Spleen (tissue), 11 donors: ENCODE results near the gene RMDN3. TPM values are rescaled to one million over a fixed set of nuclear protein-coding genes. Genes with fewer than 3 reads are reported as not detected.

Experiments
- DNase-seq: peaks from one replicate; pipeline ENCODE4 v3.0.0-alpha.2; 2020
- H3K27ac ChIP-seq, 8 donors: fragments of 200-600 bp; sonication (generic) in 7 of 8; 1 replicate in 4 of 8; 2 replicates in 4 of 8; pipeline versions ENCODE4 v1.5.0 to v1.8.0; 2016 to 2021; ENCODE audit warnings: inconsistent platforms in 4 of 8, mild to moderate bottlenecking in 4 of 8, moderate library complexity in 1 of 8
- H3K27me3 ChIP-seq, 7 donors: fragments of 200-600 bp; sonication (generic) in 6 of 7; replicated peaks in 1 of 7; 1 replicate in 4 of 7; 2 replicates in 3 of 7; pipeline versions ENCODE4 v1.5.0 to v1.8.0; 2016 to 2021; ENCODE audit warnings: inconsistent platforms in 3 of 7, mild to moderate bottlenecking in 1 of 7
- H3K36me3 ChIP-seq, 6 donors: fragments of 200-600 bp; sonication (generic) in 5 of 6; 1 replicate in 4 of 6; 2 replicates in 2 of 6; pipeline versions ENCODE4 v1.5.0 to v1.8.0; 2016 to 2021; ENCODE audit warnings: inconsistent platforms in 2 of 6
- H3K4me1 ChIP-seq, 6 donors: fragments of 200-600 bp; sonication (generic) in 5 of 6; 1 replicate in 3 of 6; 2 replicates in 3 of 6; pipeline versions ENCODE4 v1.5.0 to v1.8.0; 2016 to 2021; ENCODE audit warnings: inconsistent platforms in 3 of 6
- H3K4me3 ChIP-seq, 8 donors: fragments of 200-600 bp; sonication (generic) in 7 of 8; 1 replicate in 4 of 8; 2 replicates in 4 of 8; pipeline versions ENCODE4 v1.5.0 to v1.8.0; 2016 to 2021; ENCODE audit warnings: inconsistent platforms in 4 of 8, mild to moderate bottlenecking in 4 of 8, moderate library complexity in 2 of 8
- H3K9me3 ChIP-seq, 8 donors: fragments of 200-600 bp; sonication (generic) in 7 of 8; 1 replicate in 4 of 8; 2 replicates in 4 of 8; pipeline versions ENCODE4 v1.5.0 to v1.8.0; 2016 to 2021; ENCODE audit warnings: inconsistent platforms in 4 of 8
- POLR2A ChIP-seq, 3 donors: fragments of 450-650 bp; IDR thresholded peaks; one replicate each; pipeline ENCODE4 v1.5.1; 2017; ENCODE audit warnings: antibody characterized with exemption in 3 of 3, mild to moderate bottlenecking in 1 of 3
- POLR2AphosphoS5 ChIP-seq, 3 donors: sonication (generic); formaldehyde crosslinking; IDR thresholded peaks; one replicate each; pipeline ENCODE4 v1.5.1; 2017; ENCODE audit warnings: antibody characterized with exemption in 3 of 3
- WGBS, 5 donors: extraction: QIAGEN DNeasy Blood & Tissue Kit in 3 of 5; methylation state at CpG; one replicate each; pipeline versions ENCODE4 v1.1.5 to v1.1.7; 2013 to 2018; 5-methylcytosine and 5-hydroxymethylcytosine counted together
- intact Hi-C: fragments of 100-400 bp; cut with DNase I; formaldehyde crosslinking; loops from one replicate; pipeline ENCODE4 v1.15.0; 2023; ENCODE audit warnings: low total_unique reads
- polyA plus RNA-seq, 3 donors: library from polyadenylated mRNA; stranded (reverse); fragments of 200-250 nt; gene quantifications; one replicate each; pipeline ENCODE4 v1.2.1, GENCODE V29; 2013
- total RNA-seq, 7 donors: library from RNA; depleted of rRNA in 3 of 7; stranded (reverse); fragments of >200 nt in 3 of 7; fragmentation: NEBNext Ultra II Directional in 4 of 7; extraction: Animal tissue kit (Norgen Biotek cat#: 25700) in 4 of 7; gene quantifications; one replicate each; pipeline versions ENCODE4 v1.1.0 to v1.2.1, GENCODE V29; 2016 to 2021
- TF ChIP-seq, protein P1 (sequence below), 11 experiments: fragments of 200-600 bp in 7 of 11; fragments of 450-650 bp in 4 of 11; sonication (generic) in 4 of 11; IDR thresholded peaks in 8 of 11; conservative IDR thresholded peaks in 3 of 11; 1 replicate in 7 of 11; 2 replicates in 4 of 11; pipeline versions ENCODE4 v1.4.0 to v1.8.0; 2016 to 2021; ENCODE audit warnings: antibody characterized with exemption in 11 of 11, inconsistent platforms in 4 of 11, mild to moderate bottlenecking in 1 of 11
- donor health status: healthy with polysubstance abuse.
- donor health status: DM: no; HTN: no; CAD: no; lungs with moderate emphysema.
- donor health status: DM: no; HTN: no; CAD: no.
- donor health status: Bipolar disorder and iron deficiency.
- donor health status: healthy.
- donor health status: DM: no; HTN: no; CAD: no.
- donor health status: DM: yes; HTN: yes; CAD: no.

Gene RMDN3
- total and polyA plus RNA-seq, 10 donors = 13.0 to 32.2 (median 23.2) TPM

DNA sequence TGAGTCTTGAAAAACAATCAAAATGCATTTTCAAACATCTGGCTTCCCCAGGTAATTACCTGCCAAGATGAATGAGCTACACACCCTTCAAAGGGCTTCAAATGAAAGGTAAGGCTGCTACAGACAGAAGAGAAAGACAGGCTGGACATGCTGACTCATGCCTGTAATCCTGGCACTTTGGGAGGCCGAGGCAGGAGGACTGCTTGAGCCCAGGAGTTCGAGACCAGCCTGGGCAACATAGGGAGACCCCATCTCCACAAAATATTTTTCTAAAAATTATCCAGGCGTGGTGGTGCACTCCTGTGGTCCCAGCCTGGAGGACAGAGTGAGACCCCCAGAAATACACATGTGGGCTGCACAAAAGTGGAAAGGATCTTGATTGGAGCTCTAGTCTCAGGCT is 37.3 kb upstream of the RMDN3 start:
- Histone ChIP-seq H3K27me3 (no peaks in the 10 kb centered on the region), H3K4me3 (no peak overlapping the region), H3K36me3 (peaks cover 0 to 29% (median 7%) of the 10 kb centered on the region in 6 donors), H3K4me1 (peaks cover 0 to 71% (median 34%) of the 10 kb centered on the region in 6 donors), H3K9me3 (no peaks in the 10 kb centered on the region), H3K27ac (no peak overlapping the region)
- intact Hi-C loops = no loop called here
- TF ChIP-seq POLR2AphosphoS5 (IDR thresholded peaks at IDR 0.05) (no peak), POLR2A (IDR thresholded peaks at IDR 0.05) (no peak)
- TF ChIP-seq, protein P1, sequence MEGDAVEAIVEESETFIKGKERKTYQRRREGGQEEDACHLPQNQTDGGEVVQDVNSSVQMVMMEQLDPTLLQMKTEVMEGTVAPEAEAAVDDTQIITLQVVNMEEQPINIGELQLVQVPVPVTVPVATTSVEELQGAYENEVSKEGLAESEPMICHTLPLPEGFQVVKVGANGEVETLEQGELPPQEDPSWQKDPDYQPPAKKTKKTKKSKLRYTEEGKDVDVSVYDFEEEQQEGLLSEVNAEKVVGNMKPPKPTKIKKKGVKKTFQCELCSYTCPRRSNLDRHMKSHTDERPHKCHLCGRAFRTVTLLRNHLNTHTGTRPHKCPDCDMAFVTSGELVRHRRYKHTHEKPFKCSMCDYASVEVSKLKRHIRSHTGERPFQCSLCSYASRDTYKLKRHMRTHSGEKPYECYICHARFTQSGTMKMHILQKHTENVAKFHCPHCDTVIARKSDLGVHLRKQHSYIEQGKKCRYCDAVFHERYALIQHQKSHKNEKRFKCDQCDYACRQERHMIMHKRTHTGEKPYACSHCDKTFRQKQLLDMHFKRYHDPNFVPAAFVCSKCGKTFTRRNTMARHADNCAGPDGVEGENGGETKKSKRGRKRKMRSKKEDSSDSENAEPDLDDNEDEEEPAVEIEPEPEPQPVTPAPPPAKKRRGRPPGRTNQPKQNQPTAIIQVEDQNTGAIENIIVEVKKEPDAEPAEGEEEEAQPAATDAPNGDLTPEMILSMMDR (IDR thresholded peaks at IDR 0.05 in 8 of 11, conservative IDR thresholded peaks at IDR 0.05 in 3 of 11) = no peak
- 82 to 100% (median 93%) methylated on average over 3 of the region's 3 CpGs for WGBS, 5 donors
- DNase-seq = no peak

DNA sequence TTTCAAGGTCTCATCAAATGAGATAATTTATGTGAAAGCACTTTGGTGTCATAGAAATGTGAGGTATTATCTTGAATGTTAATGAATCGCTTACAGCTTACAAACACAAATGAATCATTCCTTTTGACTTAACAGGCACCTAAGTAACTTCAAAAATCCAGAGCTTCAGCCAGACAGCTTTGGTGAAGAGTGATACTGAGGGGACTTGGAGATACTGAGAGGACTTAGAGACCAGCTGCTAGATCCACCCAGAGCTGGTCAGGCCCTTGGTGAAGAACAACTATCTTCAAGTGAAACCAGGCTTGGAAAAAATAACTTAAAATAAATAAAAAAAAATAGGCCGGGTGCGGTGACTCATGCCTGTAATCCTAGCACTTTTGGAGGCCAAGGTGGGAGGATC is 35.7 kb upstream of the RMDN3 start:
- Histone ChIP-seq H3K27ac (no peak overlapping the region), H3K9me3 (no peaks in the 10 kb centered on the region), H3K4me1 (peaks cover 0 to 70% (median 34%) of the 10 kb centered on the region in 6 donors), H3K4me3 (no peak overlapping the region), H3K36me3 (peaks cover 0 to 30% (median 7%) of the 10 kb centered on the region in 6 donors), H3K27me3 (no peaks in the 10 kb centered on the region)
- intact Hi-C loops = no loop called here
- TF ChIP-seq POLR2A (IDR thresholded peaks at IDR 0.05) (no peak), POLR2AphosphoS5 (IDR thresholded peaks at IDR 0.05) (no peak)
- TF ChIP-seq, protein P1 (IDR thresholded peaks at IDR 0.05 in 8 of 11, conservative IDR thresholded peaks at IDR 0.05 in 3 of 11) = no peak
- DNase-seq = no peak
- 83 to 93% (median 88%) methylated on average over 3 of the region's 3 CpGs for WGBS, 5 donors

DNA sequence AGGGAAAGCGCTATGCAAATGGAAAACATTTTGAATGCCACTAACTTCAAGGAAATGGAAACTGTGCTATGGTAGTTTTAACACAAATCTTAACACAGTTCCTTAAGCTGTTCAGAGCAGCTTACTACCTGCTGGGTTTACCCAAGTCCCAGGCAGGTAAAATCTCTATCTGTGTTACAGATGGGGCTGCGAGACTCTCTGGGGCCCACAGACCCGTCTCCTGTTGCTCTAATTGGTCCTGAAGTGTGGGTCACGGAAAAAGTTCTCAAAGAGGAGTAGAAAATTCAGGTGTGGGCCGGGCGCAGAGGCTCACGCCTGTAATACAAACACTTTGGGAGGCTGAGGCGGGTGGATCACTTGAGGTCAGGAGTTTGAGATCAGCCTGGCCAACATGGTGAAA is 34.9 kb upstream of the RMDN3 start:
- peaks cover 0 to 30% (median 7%) of the 10 kb centered on the region in 6 donors for H3K36me3 ChIP-seq
- H3K9me3 ChIP-seq = no peaks in the 10 kb centered on the region
- H3K4me3 ChIP-seq = no peak overlapping the region
- intact Hi-C loops = no loop called here
- H3K27me3 ChIP-seq = no peaks in the 10 kb centered on the region
- peaks cover 0 to 69% (median 27%) of the 10 kb centered on the region in 6 donors for H3K4me1 ChIP-seq
- no peak overlapping the region for H3K27ac ChIP-seq
- WGBS, 5 donors = 94 to 98% (median 97%) methylated on average over 8 of the region's 8 CpGs
- no peak for TF ChIP-seq POLR2AphosphoS5 (IDR thresholded peaks at IDR 0.05)
- no peak for TF ChIP-seq POLR2A (IDR thresholded peaks at IDR 0.05)
- TF ChIP-seq, protein P1 (IDR thresholded peaks at IDR 0.05 in 8 of 11, conservative IDR thresholded peaks at IDR 0.05 in 3 of 11) = no peak
- no peak for DNase-seq

DNA sequence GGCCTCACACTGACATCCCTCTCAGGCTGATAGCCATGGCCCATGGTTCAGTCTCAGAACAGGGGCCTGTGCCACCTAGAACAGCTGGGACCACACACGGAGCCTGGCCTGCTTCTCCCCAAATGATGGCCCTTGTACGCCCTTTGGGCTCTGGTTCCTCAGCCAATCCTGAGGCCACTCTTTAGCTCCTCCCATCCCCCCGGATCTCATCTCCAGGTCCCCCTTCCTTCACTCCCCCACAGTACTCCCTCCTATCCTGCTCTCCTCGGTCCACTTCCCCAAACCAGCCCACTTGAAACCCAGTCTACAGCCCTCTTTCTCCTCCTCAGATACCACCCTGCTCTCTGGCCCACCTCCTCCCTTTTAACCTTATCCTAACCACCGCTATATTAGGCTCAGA is 34.1 kb upstream of the RMDN3 start:
- TF ChIP-seq POLR2A (IDR thresholded peaks at IDR 0.05) (no peak), POLR2AphosphoS5 (IDR thresholded peaks at IDR 0.05) (no peak)
- TF ChIP-seq, protein P1 (IDR thresholded peaks at IDR 0.05 in 8 of 11, conservative IDR thresholded peaks at IDR 0.05 in 3 of 11) = no peak
- no peaks in the 10 kb centered on the region for H3K27me3 ChIP-seq
- no peak overlapping the region for H3K4me3 ChIP-seq
- H3K9me3 ChIP-seq = no peaks in the 10 kb centered on the region
- H3K27ac ChIP-seq = no peak overlapping the region
- intact Hi-C loops = no loop called here
- H3K4me1 ChIP-seq = peaks cover 0 to 60% (median 23%) of the 10 kb centered on the region in 6 donors
- WGBS, 5 donors = 74 to 89% (median 77%) methylated on average over 5 of the region's 5 CpGs
- H3K36me3 ChIP-seq = peaks cover 0 to 35% (median 7%) of the 10 kb centered on the region in 6 donors
- DNase-seq = no peak
